AML-193 (cell line): ENCODE results near the gene DPPA2.
"Not testable (repeated sequence)": the region's sequence is repeated elsewhere in the genome, so short reads cannot be mapped to it uniquely, and the experiment has no call there.

Experiments
- DNase-seq, 2 experiments: peaks; one replicate each; lab custom pipeline; 2025; lab: John Stamatoyannopoulos, UW

Gene DPPA2

GRCh38 chr3:109316162-109316730 is at the start of gene DPPA2:
DPPA2 (minus strand) TSS chr3:109316517; CDS start chr3:109314542, 1,975 bp downstream.
- DNase-seq, result no peak

GRCh38 chr3:109364088-109364487 is 47.8 kb upstream of the DPPA2 start:
- DNase-seq, result no peak

GRCh38 chr3:109363634-109364033 is 47.3 kb upstream of the DPPA2 start:
- DNase-seq, result no peak

- no peak for DNase-seq
Measured at GRCh38 chr3:109362823-109363222, 46.5 kb upstream of the DPPA2 start.

- DNase-seq, result not testable (repeated sequence)
Measured at GRCh38 chr3:109358809-109359208, 42.5 kb upstream of the DPPA2 start.

- no peak for DNase-seq
Measured at GRCh38 chr3:109356442-109357155, 40.3 kb upstream of the DPPA2 start.

- DNase-seq, result no peak
Measured at GRCh38 chr3:109355625-109356441, 39.5 kb upstream of the DPPA2 start.

GRCh38 chr3:109353057-109353456 is 36.7 kb upstream of the DPPA2 start:
- DNase-seq, result no peak

- no peak for DNase-seq
Measured at GRCh38 chr3:109351231-109351630, 34.9 kb upstream of the DPPA2 start.

GRCh38 chr3:109346770-109347295 is 30.5 kb upstream of the DPPA2 start:
- no peak for DNase-seq

GRCh38 chr3:109346099-109346498 is 29.8 kb upstream of the DPPA2 start:
- no peak for DNase-seq

- no peak for DNase-seq
Measured at GRCh38 chr3:109339714-109340648, 23.7 kb upstream of the DPPA2 start.

- no peak for DNase-seq
Measured at GRCh38 chr3:109339197-109339596, 22.9 kb upstream of the DPPA2 start.

- DNase-seq, result no peak
Measured at GRCh38 chr3:109338322-109338721, 22.0 kb upstream of the DPPA2 start.

GRCh38 chr3:109337393-109337792 is 21.1 kb upstream of the DPPA2 start, which contains the start of gene DPPA4:
DPPA4 (minus strand) TSS chr3:109337546; CDS start chr3:109337517, 29 bp downstream.
- no peak for DNase-seq

- DNase-seq, result no peak
Measured at GRCh38 chr3:109336291-109336861, 20.1 kb upstream of the DPPA2 start.

- DNase-seq, result no peak
Measured at GRCh38 chr3:109334572-109334971, 18.3 kb upstream of the DPPA2 start.

GRCh38 chr3:109331692-109332091 is 15.4 kb upstream of the DPPA2 start:
- no peak for DNase-seq

- no peak for DNase-seq
Measured at GRCh38 chr3:109330405-109330804, 14.1 kb upstream of the DPPA2 start.

GRCh38 chr3:109328202-109328601 is 11.9 kb upstream of the DPPA2 start:
- no peak for DNase-seq

GRCh38 chr3:109325657-109326056 is 9.3 kb upstream of the DPPA2 start:
- DNase-seq, result no peak
